SJSA1 (cell line): Measurements from ENCODE around the gene HAPLN3. TPM values are rescaled to one million over a fixed set of nuclear protein-coding genes. Genes with fewer than 3 reads are reported as not detected.

Experiments used
- DNase-seq, 2 experiments: peaks; one replicate each; pipeline ENCODE4 v3.0.0-alpha.2; 2015 to 2020; ENCODE audit warnings: low spot score in 2 of 2, low read depth in 1 of 2
- H3K27ac ChIP-seq: fragments of 250-450 bp; sonication (Bioruptor Pico); 2 replicates; pipeline ENCODE4 v1.5.1; 2020; ENCODE audit warnings: mild to moderate bottlenecking, moderate library complexity
- H3K27me3 ChIP-seq: fragments of 250-450 bp; sonication (Bioruptor Pico); replicated peaks from 2 replicates; pipeline ENCODE4 v1.5.1; 2020; ENCODE audit warnings: mild to moderate bottlenecking, moderate library complexity
- H3K36me3 ChIP-seq: fragments of 250-450 bp; sonication (Bioruptor Pico); 2 replicates; pipeline ENCODE4 v1.5.1; 2020; ENCODE audit warnings: mild to moderate bottlenecking
- H3K4me1 ChIP-seq: fragments of 250-450 bp; sonication (Bioruptor Pico); replicated peaks from 2 replicates; pipeline ENCODE4 v1.6.1; 2021; ENCODE audit warnings: mild to moderate bottlenecking
- H3K4me3 ChIP-seq: fragments of 250-450 bp; sonication (Bioruptor Pico); 2 replicates; pipeline ENCODE4 v1.5.1; 2020; ENCODE audit warnings: mild to moderate bottlenecking
- H3K9me3 ChIP-seq: fragments of 250-450 bp; sonication (Bioruptor Pico); replicated peaks from 2 replicates; pipeline ENCODE4 v1.5.1; 2020; ENCODE audit warnings: mild to moderate bottlenecking
- total RNA-seq: library from RNA; depleted of rRNA; stranded (reverse); fragments of >200 nt; shearing (Covaris generic); gene quantifications from 2 replicates; pipeline ENCODE4 v1.2.3, GENCODE V29; 2014

Gene HAPLN3
- total RNA-seq, 1 experiment from 2014 or later = 11.9 TPM

- Histone ChIP-seq H3K9me3 (no peaks in the 10 kb centered on the region), H3K4me1 (peaks cover 9% of the 10 kb centered on the region), H3K4me3 (no peak overlapping the region), H3K36me3 (peaks cover 89% of the 10 kb centered on the region), H3K27me3 (no peaks in the 10 kb centered on the region), H3K27ac (no peak overlapping the region)
- no peak for DNase-seq
Observed at GRCh38 chr15:88906130-88906529, 10.8 kb upstream of the HAPLN3 start.

GRCh38 chr15:88905576-88905975 is 10.2 kb upstream of the HAPLN3 start:
- H3K9me3 ChIP-seq = no peaks in the 10 kb centered on the region
- H3K27me3 ChIP-seq = no peaks in the 10 kb centered on the region
- no peak overlapping the region for H3K27ac ChIP-seq
- DNase-seq = no peak
- H3K4me1 ChIP-seq = peaks cover 11% of the 10 kb centered on the region
- H3K36me3 ChIP-seq = peaks cover 86% of the 10 kb centered on the region
- no peak overlapping the region for H3K4me3 ChIP-seq

- Histone ChIP-seq H3K27me3 (no peaks in the 10 kb centered on the region), H3K4me3 (no peak overlapping the region), H3K4me1 (peaks cover 17% of the 10 kb centered on the region), H3K27ac (no peak overlapping the region), H3K9me3 (no peaks in the 10 kb centered on the region), H3K36me3 (peaks cover 83% of the 10 kb centered on the region)
- DNase-seq = peak; percentile 80 to 83
Observed at GRCh38 chr15:88904624-88905327, 9.4 kb upstream of the HAPLN3 start.

- Histone ChIP-seq H3K27ac (no peak overlapping the region), H3K9me3 (no peaks in the 10 kb centered on the region), H3K4me1 (peaks cover 17% of the 10 kb centered on the region), H3K36me3 (peaks cover 83% of the 10 kb centered on the region), H3K4me3 (no peak overlapping the region), H3K27me3 (no peaks in the 10 kb centered on the region)
- no peak for DNase-seq
Observed at GRCh38 chr15:88904257-88904623, 8.9 kb upstream of the HAPLN3 start.

GRCh38 chr15:88902846-88903245 is 7.5 kb upstream of the HAPLN3 start:
- peaks cover 18% of the 10 kb centered on the region for H3K4me1 ChIP-seq
- no peaks in the 10 kb centered on the region for H3K27me3 ChIP-seq
- no peak for DNase-seq
- H3K4me3 ChIP-seq = no peak overlapping the region
- peaks cover 72% of the 10 kb centered on the region for H3K36me3 ChIP-seq
- no peaks in the 10 kb centered on the region for H3K9me3 ChIP-seq
- no peak overlapping the region for H3K27ac ChIP-seq

- peaks cover 68% of the 10 kb centered on the region for H3K36me3 ChIP-seq
- peaks cover 23% of the 10 kb centered on the region for H3K4me1 ChIP-seq
- H3K27me3 ChIP-seq = no peaks in the 10 kb centered on the region
- H3K27ac ChIP-seq = no peak overlapping the region
- no peak for DNase-seq
- H3K4me3 ChIP-seq = no peak overlapping the region
- H3K9me3 ChIP-seq = no peaks in the 10 kb centered on the region
Observed at GRCh38 chr15:88902221-88902835, 7.0 kb upstream of the HAPLN3 start.

- DNase-seq = no peak
- no peaks in the 10 kb centered on the region for H3K9me3 ChIP-seq
- H3K27ac ChIP-seq = no peak overlapping the region
- H3K4me3 ChIP-seq = no peak overlapping the region
- H3K36me3 ChIP-seq = peaks cover 66% of the 10 kb centered on the region
- peaks cover 28% of the 10 kb centered on the region for H3K4me1 ChIP-seq
- no peaks in the 10 kb centered on the region for H3K27me3 ChIP-seq
Observed at GRCh38 chr15:88901508-88902220, 6.3 kb upstream of the HAPLN3 start.

- Histone ChIP-seq H3K36me3 (peaks cover 63% of the 10 kb centered on the region), H3K27me3 (no peaks in the 10 kb centered on the region), H3K4me1 (peaks cover 28% of the 10 kb centered on the region)
Observed at GRCh38 chr15:88900982-88901418, 5.7 kb upstream of the HAPLN3 start.

GRCh38 chr15:88900309-88900981 is 5.1 kb upstream of the HAPLN3 start:
- no peaks in the 10 kb centered on the region for H3K27me3 ChIP-seq
- H3K9me3 ChIP-seq = no peaks in the 10 kb centered on the region
- H3K27ac ChIP-seq = peak overlapping the region; percentile 64
- peaks cover 58% of the 10 kb centered on the region for H3K36me3 ChIP-seq
- peak; percentile 68 to 82 for DNase-seq
- H3K4me3 ChIP-seq = no peak overlapping the region
- H3K4me1 ChIP-seq = peaks cover 32% of the 10 kb centered on the region

More at GRCh38 chr15:88900982-88901418, 5.7 kb upstream of the HAPLN3 start:
- peak overlapping the region; percentile 64 for H3K27ac ChIP-seq
- no peak for DNase-seq
- H3K9me3 ChIP-seq = no peaks in the 10 kb centered on the region
- H3K4me3 ChIP-seq = no peak overlapping the region

GRCh38 chr15:88899251-88899650 is 3.9 kb upstream of the HAPLN3 start:
- Histone ChIP-seq H3K9me3 (no peaks in the 10 kb centered on the region), H3K36me3 (peaks cover 48% of the 10 kb centered on the region), H3K4me3 (no peak overlapping the region), H3K27me3 (peaks cover 5% of the 10 kb centered on the region; the same call in 1 of the 2 replicates), H3K27ac (no peak overlapping the region), H3K4me1 (peaks cover 36% of the 10 kb centered on the region)
- no peak for DNase-seq

GRCh38 chr15:88898736-88899135 is 3.4 kb upstream of the HAPLN3 start:
- Histone ChIP-seq H3K4me1 (peaks cover 36% of the 10 kb centered on the region), H3K27me3 (peaks cover 5% of the 10 kb centered on the region; the same call in 1 of the 2 replicates), H3K27ac (no peak overlapping the region), H3K4me3 (no peak overlapping the region), H3K9me3 (no peaks in the 10 kb centered on the region), H3K36me3 (peaks cover 43% of the 10 kb centered on the region)
- no peak for DNase-seq

GRCh38 chr15:88897456-88898194 is 2.3 kb upstream of the HAPLN3 start:
- Histone ChIP-seq H3K4me1 (peaks cover 36% of the 10 kb centered on the region), H3K27ac (no peak overlapping the region)

GRCh38 chr15:88897142-88897455 is 1.8 kb upstream of the HAPLN3 start:
- Histone ChIP-seq H3K4me3 (no peak overlapping the region), H3K36me3 (peaks cover 31% of the 10 kb centered on the region), H3K27ac (no peak overlapping the region), H3K9me3 (no peaks in the 10 kb centered on the region), H3K4me1 (peaks cover 36% of the 10 kb centered on the region), H3K27me3 (peaks cover 5% of the 10 kb centered on the region; the same call in 1 of the 2 replicates)
- DNase-seq = no peak

More at GRCh38 chr15:88897456-88898194, 2.3 kb upstream of the HAPLN3 start:
- DNase-seq = peak; percentile 44 to 82
- Histone ChIP-seq H3K36me3 (peaks cover 36% of the 10 kb centered on the region), H3K4me3 (no peak overlapping the region), H3K27me3 (peaks cover 5% of the 10 kb centered on the region; the same call in 1 of the 2 replicates), H3K9me3 (no peaks in the 10 kb centered on the region)
